NT2/D1 (cell line): Measurements from ENCODE around the gene ZNF174.

Experiments used
- SUZ12 ChIP-seq: IDR thresholded peaks from 2 replicates; pipeline ENCODE4 v1.6.1; 2011; ENCODE audit not compliant: insufficient read length, insufficient read depth; ENCODE audit errors: extremely low read depth
- YY1 ChIP-seq: IDR thresholded peaks from 2 replicates; pipeline ENCODE4 v1.6.1; 2011; ENCODE audit not compliant: insufficient read length, insufficient read depth
- ZNF274 ChIP-seq: IDR thresholded peaks from 2 replicates; pipeline ENCODE4 v1.6.1; 2011; ENCODE audit warnings: mild to moderate bottlenecking, low read depth, low read length

DNA sequence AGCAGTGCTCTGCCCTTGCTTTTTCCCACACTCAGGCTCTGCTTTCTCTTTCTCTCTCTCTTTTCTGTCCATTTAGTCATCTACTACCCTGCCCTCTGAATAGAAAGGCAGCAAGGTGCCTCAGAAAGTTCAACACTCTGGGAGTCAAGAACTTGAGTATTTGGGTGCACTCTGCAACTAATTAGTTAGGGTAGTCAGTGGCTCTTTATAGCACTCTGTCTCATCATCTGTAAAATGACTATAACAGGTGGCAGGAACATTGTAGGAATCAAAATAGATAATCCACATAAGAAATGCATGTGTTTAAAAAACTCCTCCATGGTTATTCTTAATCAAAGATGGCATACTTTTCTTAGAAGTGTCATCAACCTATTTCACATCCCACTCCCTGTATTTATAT is 38.1 kb upstream of the ZNF174 start:
- no peak for TF ChIP-seq YY1
- no peak for TF ChIP-seq ZNF274
- no peak for TF ChIP-seq SUZ12
